Measurements from ENCODE around the gene OLFML2A.

The OLFML2A gene

GRCh38 chr9:124764774-124765438 is 12.0 kb upstream of the OLFML2A start:
- peaks cover 8% of the 10 kb centered on the region for H3K4me1 Mint-ChIP-seq

DNA sequence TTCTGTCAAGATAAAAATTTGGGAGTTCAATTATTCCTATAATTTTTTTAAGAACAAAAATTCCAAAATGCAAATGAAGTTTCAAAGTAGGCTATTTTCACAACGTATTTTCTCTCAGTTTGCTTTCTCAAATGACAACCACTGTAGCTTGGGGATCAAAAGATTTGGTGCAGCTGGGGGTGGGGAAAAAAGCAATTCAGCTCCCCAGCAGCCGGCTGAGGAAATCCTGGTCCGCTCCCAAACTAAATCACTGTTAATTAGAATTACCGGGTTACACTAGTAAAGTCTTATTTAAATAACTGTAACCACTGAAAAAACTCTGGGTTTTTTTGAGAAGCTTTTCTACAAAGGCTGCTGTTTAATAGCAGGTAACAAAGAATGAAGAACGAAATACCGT is 11.5 kb upstream of the OLFML2A start:
- no peak for ATAC-seq (replicated peaks; ENCODE audit: extremely low read depth, poor library complexity, severe bottlenecking)
- Mint-ChIP-seq H3K4me1 (peaks cover 13% of the 10 kb centered on the region), H3K36me3 (ENCODE audit: insufficient read depth) (peaks cover 6% of the 10 kb centered on the region), H3K9me3 (no peaks in the 10 kb centered on the region), H3K4me3 (no peak overlapping the region), H3K27ac (ENCODE audit: low read depth) (no peak overlapping the region), H3K27me3 (peaks cover 87% of the 10 kb centered on the region)
- DNase-seq (ENCODE audit: low spot score in 2 of 2), result no peak

More at GRCh38 chr9:124764774-124765438, 12.0 kb upstream of the OLFML2A start:
- Mint-ChIP-seq H3K27me3 (peaks cover 86% of the 10 kb centered on the region), H3K4me3 (no peak overlapping the region), H3K9me3 (no peaks in the 10 kb centered on the region), H3K36me3 (ENCODE audit: insufficient read depth) (peaks cover 3% of the 10 kb centered on the region), H3K27ac (ENCODE audit: low read depth) (no peak overlapping the region)
- no peak for DNase-seq (ENCODE audit: low spot score in 2 of 2)
- ATAC-seq (replicated peaks; ENCODE audit: extremely low read depth, poor library complexity, severe bottlenecking), result no peak

- DNase-seq (ENCODE audit: low spot score in 2 of 2) (no peak), ATAC-seq (replicated peaks; ENCODE audit: extremely low read depth, poor library complexity, severe bottlenecking) (no peak)
- Mint-ChIP-seq H3K27me3 (peaks cover 81% of the 10 kb centered on the region), H3K4me1 (peaks cover 17% of the 10 kb centered on the region), H3K4me3 (no peak overlapping the region), H3K27ac (ENCODE audit: low read depth) (no peak overlapping the region), H3K9me3 (no peaks in the 10 kb centered on the region), H3K36me3 (ENCODE audit: insufficient read depth) (peaks cover 8% of the 10 kb centered on the region)
These were observed 10.6 kb upstream of the OLFML2A start for GRCh38 chr9:124766326-124766725.

- Mint-ChIP-seq H3K36me3 (ENCODE audit: insufficient read depth) (peaks cover 8% of the 10 kb centered on the region), H3K4me1 (peaks cover 22% of the 10 kb centered on the region), H3K9me3 (no peaks in the 10 kb centered on the region), H3K27me3 (peaks cover 75% of the 10 kb centered on the region), H3K27ac (ENCODE audit: low read depth) (no peak overlapping the region), H3K4me3 (no peak overlapping the region)
- no peak for DNase-seq (ENCODE audit: low spot score in 2 of 2)
- ATAC-seq (replicated peaks; ENCODE audit: extremely low read depth, poor library complexity, severe bottlenecking), result no peak
These were observed 9.9 kb upstream of the OLFML2A start for GRCh38 chr9:124766815-124767554.

DNA sequence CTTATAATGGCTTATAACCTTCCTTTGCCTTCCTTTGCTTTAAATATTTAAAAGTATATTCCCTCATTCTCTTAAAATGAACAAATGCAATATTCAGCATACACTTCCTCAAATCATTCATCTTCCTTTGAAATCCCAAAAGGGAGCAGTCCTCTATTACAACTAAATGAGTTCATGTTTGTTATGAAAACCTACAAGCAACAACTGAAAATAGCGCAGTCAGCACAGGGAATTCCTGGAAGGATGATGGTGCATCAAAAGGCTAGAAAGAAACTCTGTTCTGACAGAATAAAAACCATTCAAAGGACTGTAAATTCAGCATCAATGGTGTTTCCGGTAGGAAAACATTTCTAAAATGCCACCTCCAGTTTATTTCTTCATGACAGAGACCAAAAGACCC is 9.1 kb upstream of the OLFML2A start:
- Mint-ChIP-seq H3K36me3 (ENCODE audit: insufficient read depth) (peaks cover 11% of the 10 kb centered on the region), H3K27ac (ENCODE audit: low read depth) (no peak overlapping the region), H3K9me3 (no peaks in the 10 kb centered on the region), H3K4me1 (peaks cover 30% of the 10 kb centered on the region), H3K4me3 (no peak overlapping the region), H3K27me3 (peaks cover 66% of the 10 kb centered on the region)
- no peak for ATAC-seq (replicated peaks; ENCODE audit: extremely low read depth, poor library complexity, severe bottlenecking)
- no peak for DNase-seq (ENCODE audit: low spot score in 2 of 2)

GRCh38 chr9:124768334-124768733 is 8.6 kb upstream of the OLFML2A start:
- no peak overlapping the region for H3K4me3 Mint-ChIP-seq
- H3K9me3 Mint-ChIP-seq, result no peaks in the 10 kb centered on the region
- peaks cover 30% of the 10 kb centered on the region for H3K4me1 Mint-ChIP-seq
- H3K27ac Mint-ChIP-seq (ENCODE audit: low read depth), result no peak overlapping the region
- H3K36me3 Mint-ChIP-seq (ENCODE audit: insufficient read depth), result peaks cover 11% of the 10 kb centered on the region
- ATAC-seq (replicated peaks; ENCODE audit: extremely low read depth, poor library complexity, severe bottlenecking) (no peak), DNase-seq (ENCODE audit: low spot score in 2 of 2) (no peak)
- H3K27me3 Mint-ChIP-seq, result peaks cover 61% of the 10 kb centered on the region

- H3K27ac Mint-ChIP-seq (ENCODE audit: low read depth), result no peak overlapping the region
- H3K9me3 Mint-ChIP-seq, result no peaks in the 10 kb centered on the region
- H3K4me3 Mint-ChIP-seq, result peak overlapping the region; percentile 83
- peaks cover 59% of the 10 kb centered on the region for H3K27me3 Mint-ChIP-seq
- DNase-seq (ENCODE audit: low spot score in 2 of 2) (no peak), ATAC-seq (replicated peaks; ENCODE audit: extremely low read depth, poor library complexity, severe bottlenecking) (no peak)
- H3K4me1 Mint-ChIP-seq, result peaks cover 31% of the 10 kb centered on the region
- H3K36me3 Mint-ChIP-seq (ENCODE audit: insufficient read depth), result peaks cover 12% of the 10 kb centered on the region
These were observed 8.0 kb upstream of the OLFML2A start for GRCh38 chr9:124768750-124769548.

DNA sequence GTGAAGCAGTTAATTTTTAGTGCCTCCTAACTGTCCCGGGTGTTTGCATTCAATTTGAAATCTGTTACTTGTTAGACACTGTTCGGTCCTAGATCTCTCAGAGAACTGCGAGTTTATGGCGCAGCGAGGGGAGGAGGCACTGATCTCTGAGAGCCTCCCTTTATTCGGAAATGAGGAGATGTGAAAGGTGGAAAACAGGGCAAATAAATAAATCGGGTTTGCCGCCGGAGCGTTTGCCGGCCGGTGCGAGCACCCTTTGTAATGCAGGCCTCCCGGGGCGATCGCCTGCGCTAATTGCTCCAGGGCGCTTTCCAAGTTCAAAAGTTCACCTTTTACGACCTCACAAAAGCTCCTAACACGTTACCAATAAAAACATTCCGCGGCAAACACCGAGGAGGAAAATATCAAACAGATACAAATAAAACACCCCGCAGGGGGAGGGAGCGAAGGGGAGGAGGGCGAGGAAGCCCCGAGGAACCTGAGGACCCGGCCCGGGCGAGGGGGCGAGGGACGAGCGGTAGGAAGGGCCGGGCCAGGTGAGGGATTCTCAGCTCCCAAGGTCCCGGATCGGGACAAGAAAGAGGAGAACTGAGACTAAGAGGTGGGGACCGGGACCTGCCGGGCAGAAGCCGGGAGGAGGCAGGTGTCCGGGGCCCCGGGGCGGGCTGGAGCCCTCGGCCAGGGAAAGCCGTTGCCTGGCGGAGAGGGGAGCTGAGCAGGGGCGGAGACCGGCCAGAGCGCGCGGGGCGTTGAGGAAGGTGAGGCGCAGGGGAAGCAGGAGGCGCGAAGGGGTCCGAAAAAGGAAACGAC is 7.2 kb upstream of the OLFML2A start:
- peak overlapping the region; percentile 69 for H3K27ac Mint-ChIP-seq (ENCODE audit: low read depth)
- H3K36me3 Mint-ChIP-seq (ENCODE audit: insufficient read depth), result peaks cover 14% of the 10 kb centered on the region
- H3K4me3 Mint-ChIP-seq, result peak overlapping the region; percentile 83
- peaks cover 59% of the 10 kb centered on the region for H3K27me3 Mint-ChIP-seq
- H3K4me1 Mint-ChIP-seq, result peaks cover 39% of the 10 kb centered on the region
- no peaks in the 10 kb centered on the region for H3K9me3 Mint-ChIP-seq
- ATAC-seq (replicated peaks; ENCODE audit: extremely low read depth, poor library complexity, severe bottlenecking) (no peak), DNase-seq (ENCODE audit: low spot score in 2 of 2) (no peak)

- DNase-seq (ENCODE audit: low spot score in 2 of 2) (no peak), ATAC-seq (replicated peaks; ENCODE audit: extremely low read depth, poor library complexity, severe bottlenecking) (no peak)
- Mint-ChIP-seq H3K4me3 (peak overlapping the region; percentile 83), H3K36me3 (ENCODE audit: insufficient read depth) (peaks cover 15% of the 10 kb centered on the region), H3K27me3 (peaks cover 59% of the 10 kb centered on the region), H3K4me1 (peaks cover 39% of the 10 kb centered on the region), H3K27ac (ENCODE audit: low read depth) (peak overlapping the region; percentile 69), H3K9me3 (no peaks in the 10 kb centered on the region)
These were observed 6.4 kb upstream of the OLFML2A start for GRCh38 chr9:124770359-124771020.

GRCh38 chr9:124771021-124771866 is 5.7 kb upstream of the OLFML2A start, which contains the start of gene NR6A1:
Gene NR6A1 (minus strand): TSS chr9:124771311.
- H3K36me3 Mint-ChIP-seq (ENCODE audit: insufficient read depth), result peaks cover 15% of the 10 kb centered on the region
- no peaks in the 10 kb centered on the region for H3K9me3 Mint-ChIP-seq
- peak; percentile 91 for ATAC-seq (replicated peaks; ENCODE audit: extremely low read depth, poor library complexity, severe bottlenecking)
- H3K27ac Mint-ChIP-seq (ENCODE audit: low read depth), result peak within 1 kb of the TSS; percentile 85
- peaks cover 44% of the 10 kb centered on the region for H3K4me1 Mint-ChIP-seq
- peak; percentile 89 to 92 for DNase-seq (ENCODE audit: low spot score in 2 of 2)
- peaks cover 66% of the 10 kb centered on the region for H3K27me3 Mint-ChIP-seq
- H3K4me3 Mint-ChIP-seq, result peak within 1 kb of the TSS; percentile 83

Data from central memory CD8-positive, alpha-beta T cell (primary cell).